ENCODE data around the gene ACIN1.

Gene ACIN1

DNA sequence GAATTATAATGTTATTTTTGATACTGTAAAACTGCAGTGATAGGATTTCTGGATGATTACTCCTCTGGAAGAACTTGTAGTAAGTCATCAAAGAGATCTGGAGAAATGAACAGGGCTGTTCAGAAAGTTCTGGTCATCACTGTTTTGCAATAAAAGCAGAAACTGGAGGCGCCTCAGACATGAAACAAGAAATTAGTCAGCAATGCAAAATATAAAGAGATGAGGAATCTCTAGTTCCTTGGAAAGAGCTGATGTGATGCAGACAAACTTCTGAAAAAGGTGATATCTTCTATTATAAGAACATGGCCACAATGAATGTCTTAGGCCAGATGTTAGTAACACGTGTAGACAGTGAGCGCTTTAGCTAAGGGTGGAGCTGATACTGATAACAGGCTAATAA, 9.5 kb downstream of the ACIN1 start:
- no peak for DNase-seq (ENCODE audit: low read depth in 4 of 4, low spot score in 1 of 4)

DNA sequence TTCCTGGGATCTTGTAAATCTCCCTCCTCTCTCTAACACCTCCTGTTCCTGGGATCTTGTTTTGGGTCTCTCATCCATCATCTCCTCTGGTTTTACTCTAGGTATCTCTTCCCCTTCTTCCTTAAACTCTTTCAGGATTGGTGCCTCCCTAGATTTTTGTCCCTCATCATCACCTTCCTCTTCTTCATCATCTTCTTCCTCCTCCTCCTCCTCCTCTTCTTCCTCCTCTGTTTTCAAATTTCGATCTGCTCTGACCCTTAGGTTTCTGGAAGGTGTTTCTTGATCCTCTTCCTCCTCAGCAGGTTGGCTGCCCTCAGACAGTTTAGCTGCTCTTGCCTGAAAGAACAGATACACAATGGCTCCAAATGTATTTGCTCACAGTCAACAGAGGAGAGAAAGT, 14.5 kb downstream of the ACIN1 start:
- no peak for DNase-seq (ENCODE audit: low read depth in 4 of 4, low spot score in 1 of 4)

DNA sequence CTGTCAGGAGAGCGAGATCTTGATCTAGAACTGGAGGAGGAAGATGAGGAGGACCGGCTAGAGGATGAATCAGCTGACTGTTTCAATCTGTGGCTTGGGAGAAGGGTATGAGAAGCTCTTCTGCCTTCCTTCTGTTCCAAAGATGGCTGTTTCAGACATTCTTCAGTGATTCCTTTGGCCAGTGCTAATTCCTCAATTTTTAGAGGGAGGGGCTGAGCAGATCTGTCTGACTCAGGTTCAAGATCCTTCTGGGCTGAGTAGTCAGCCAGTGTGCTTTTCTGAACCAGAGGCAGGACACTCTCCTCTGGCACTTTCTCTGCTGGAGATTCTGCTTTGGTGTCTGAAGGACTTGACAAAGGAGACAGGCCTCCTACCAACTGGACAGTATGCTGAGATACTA, 15.2 kb downstream of the ACIN1 start:
- DNase-seq (ENCODE audit: low read depth in 4 of 4, low spot score in 1 of 4): no peak

- DNase-seq (ENCODE audit: low read depth in 4 of 4, low spot score in 1 of 4): no peak
These were observed 16.2 kb downstream of the ACIN1 start for GRCh38 chr14:23078692-23079116.

GRCh38 chr14:23077962-23078361, 17.0 kb downstream of the ACIN1 start:
- no peak for DNase-seq (ENCODE audit: low read depth in 4 of 4, low spot score in 1 of 4)

- no peak for DNase-seq (ENCODE audit: low read depth in 4 of 4, low spot score in 1 of 4)
These were observed 18.0 kb downstream of the ACIN1 start for GRCh38 chr14:23076785-23077408.

GRCh38 chr14:23074906-23075305, 20.0 kb downstream of the ACIN1 start:
- no peak for DNase-seq (ENCODE audit: low read depth in 4 of 4, low spot score in 1 of 4)

DNA sequence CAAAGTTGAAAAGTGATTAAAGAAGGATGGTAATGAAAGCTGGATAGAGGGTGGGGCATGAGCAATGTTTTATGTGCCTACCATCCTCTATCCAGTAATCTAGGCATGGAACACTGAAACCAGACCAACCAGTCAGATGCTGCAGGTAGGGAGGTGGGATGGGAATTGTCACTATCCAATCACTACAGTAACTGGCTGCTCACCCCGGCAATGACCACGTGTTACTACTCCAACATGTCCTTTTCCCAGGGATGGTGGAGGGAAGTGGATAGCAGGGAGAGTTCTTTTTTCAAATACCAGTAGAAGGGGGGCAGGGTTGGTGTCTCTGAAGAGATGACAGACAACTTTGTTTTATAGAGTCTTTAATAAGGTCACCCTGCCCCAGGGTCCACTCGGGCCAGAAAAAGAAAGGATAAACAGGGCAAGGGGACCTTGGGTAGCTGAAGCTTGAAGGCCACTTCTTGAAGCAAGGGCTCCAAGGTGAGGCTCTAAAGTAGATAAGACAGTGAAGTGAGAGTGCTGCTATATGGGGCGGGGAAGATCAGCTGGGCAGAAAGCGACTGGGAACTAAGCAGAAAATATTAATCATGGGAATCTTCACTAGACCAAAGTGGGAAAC, 22.9 kb downstream of the ACIN1 start:
- DNase-seq (ENCODE audit: low read depth in 4 of 4, low spot score in 1 of 4): no peak

- DNase-seq (ENCODE audit: low read depth in 4 of 4, low spot score in 1 of 4): peak; percentile 43 to 72 (median 58)
These were observed 23.6 kb downstream of the ACIN1 start for GRCh38 chr14:23071244-23071920.

- no peak for DNase-seq (ENCODE audit: low read depth in 4 of 4, low spot score in 1 of 4)
These were observed 24.4 kb downstream of the ACIN1 start for GRCh38 chr14:23070262-23071129.

GRCh38 chr14:23069413-23069806, 25.5 kb downstream of the ACIN1 start:
- DNase-seq (ENCODE audit: low read depth in 4 of 4, low spot score in 1 of 4): no peak

DNA sequence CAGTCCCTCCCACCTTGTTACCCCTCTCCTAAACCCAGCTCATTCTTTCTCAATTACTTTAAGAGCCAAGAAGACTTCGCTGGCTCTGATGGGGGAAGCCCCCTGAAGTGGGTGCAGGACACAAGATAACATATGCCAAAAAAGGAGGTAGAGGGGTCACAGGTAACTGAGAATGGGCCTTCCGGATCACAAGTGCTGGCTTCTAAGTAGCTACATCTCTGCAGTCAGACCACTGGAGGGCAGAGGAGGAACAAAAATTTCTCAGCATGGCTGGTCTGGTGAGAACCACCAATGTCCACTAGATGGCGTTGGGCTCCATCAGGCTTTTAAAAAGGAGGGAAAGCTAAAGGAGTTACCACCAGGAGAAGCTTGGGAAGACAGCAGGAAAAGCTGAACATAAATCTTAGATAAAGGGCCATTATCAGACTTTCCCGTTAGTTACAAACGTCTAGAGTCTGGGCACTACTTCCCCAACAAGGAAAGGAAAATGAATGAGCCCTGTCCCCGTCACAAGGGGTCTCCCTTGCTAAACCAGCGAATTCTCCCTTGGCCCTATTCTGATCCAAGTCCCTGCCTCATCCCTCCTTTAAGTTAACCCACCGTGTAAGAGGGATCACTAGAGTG, 26.0 kb downstream of the ACIN1 start:
- peak; percentile 44 to 55 (median 50) for DNase-seq (ENCODE audit: low read depth in 4 of 4, low spot score in 1 of 4)

GRCh38 chr14:23067847-23068788, 26.8 kb downstream of the ACIN1 start:
- no peak for DNase-seq (ENCODE audit: low read depth in 4 of 4, low spot score in 1 of 4)

DNA sequence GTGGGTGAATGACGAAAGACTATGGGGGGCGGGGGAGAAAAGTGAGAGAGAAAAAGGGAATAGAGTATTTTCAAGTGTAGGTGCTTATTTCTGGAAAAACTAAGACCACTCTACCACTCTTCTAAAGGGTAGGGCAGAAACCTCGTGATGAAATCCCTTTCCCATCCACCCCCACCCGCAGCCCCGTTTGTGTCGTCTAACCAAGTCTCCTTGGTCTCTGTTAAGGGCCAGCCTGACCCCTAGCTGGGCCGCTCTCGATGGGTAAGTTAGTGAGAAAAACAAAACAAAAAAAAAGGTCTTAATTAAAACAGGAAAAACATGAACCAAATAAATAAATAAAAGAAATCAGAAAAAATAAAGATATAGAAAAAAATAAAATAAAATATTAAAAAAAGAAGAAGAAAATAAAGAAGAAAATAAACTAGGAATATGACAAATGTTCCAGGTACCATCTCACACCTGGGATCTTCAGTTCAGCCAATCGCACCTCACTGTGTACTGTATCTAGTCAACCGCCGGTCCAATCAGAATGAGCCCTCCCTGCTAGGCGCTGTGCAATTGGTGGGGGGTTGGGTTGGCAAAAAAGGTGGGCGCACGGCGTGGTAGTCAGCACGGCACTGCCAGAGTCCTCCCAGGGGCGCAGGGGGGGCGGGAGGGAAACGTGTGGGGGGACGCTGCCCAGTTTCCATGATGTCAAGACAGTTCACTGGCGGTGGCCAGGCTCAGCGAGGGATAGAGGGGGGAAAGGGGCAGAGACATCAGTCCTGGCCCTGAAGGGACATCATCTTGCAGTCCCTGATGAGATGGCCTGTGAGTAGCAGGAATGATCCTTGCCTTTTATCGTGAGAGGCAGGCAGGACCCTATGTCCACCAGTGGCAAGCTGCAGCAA, 27.8 kb downstream of the ACIN1 start:
- DNase-seq (ENCODE audit: low read depth in 4 of 4, low spot score in 1 of 4): no peak

DNA sequence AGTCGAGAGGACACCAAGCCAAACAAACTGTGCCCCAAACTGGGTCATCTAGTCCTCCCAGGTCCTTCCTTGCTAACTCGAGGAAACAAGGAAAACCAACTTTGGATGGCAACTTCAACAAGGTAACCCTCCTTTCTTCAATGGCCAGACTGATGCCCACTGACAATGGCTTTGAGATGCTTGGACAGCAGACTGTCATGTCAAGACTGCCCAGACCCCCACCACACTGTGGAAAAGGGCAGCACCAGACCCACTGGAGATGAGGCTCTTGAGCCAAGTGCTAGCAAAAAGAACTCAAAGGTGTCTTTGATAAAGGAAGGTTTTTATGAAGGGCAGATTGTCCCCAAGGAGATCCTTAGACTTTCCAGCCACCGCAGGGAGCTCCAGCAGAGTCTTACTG, 28.6 kb downstream of the ACIN1 start:
- DNase-seq (ENCODE audit: low read depth in 4 of 4, low spot score in 1 of 4): no peak

DNA sequence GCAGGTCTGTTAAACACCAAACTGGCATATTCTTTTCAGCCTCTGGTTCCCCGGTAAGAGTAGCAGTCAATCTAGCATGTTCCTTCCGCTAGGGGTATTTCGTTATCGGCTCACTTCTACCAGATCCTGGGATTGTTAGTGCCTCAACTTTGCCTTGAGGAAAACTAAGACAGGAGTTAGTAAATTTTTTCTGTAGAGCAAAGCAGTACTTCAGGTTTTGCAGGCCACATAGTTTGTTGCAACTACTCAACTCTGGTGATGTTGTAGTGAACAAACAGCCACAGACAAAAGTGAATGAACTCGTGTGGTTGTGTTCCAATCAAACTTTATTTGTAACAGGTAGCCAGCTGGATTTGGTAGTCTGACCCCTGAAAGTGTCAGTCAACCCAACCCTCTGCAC, 31.3 kb downstream of the ACIN1 start:
- no peak for DNase-seq (ENCODE audit: low read depth in 4 of 4, low spot score in 1 of 4)

DNA sequence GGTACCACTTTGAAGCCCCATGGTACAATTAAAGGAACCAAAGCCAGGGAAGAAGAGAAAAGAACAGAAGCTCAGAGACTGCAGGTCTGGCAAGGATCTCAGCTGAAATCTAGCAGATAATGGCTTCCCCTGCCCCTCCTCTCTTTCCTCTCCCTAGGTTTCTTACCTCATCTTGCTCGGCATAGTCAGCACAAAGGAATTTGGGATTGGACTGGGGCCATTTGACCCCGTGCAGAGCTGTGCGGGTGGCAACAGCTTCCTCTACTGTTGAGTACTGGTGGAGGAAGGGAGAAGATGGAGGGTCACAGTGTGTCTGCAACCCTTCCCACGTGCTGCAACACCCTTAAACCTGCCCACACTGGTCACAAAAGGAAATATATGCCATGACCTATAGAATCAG, 32.9 kb downstream of the ACIN1 start:
- no peak for DNase-seq (ENCODE audit: low read depth in 4 of 4, low spot score in 1 of 4)

GRCh38 chr14:23060536-23061260, 34.2 kb downstream of the ACIN1 start:
- no peak for DNase-seq (ENCODE audit: low read depth in 4 of 4, low spot score in 1 of 4)

Data from stimulated activated CD4-positive, alpha-beta T cell treated with anti-CD3 and anti-CD28 coated beads, Interleukin-1b, Interleukin-23, amount 100 ng/mL, for 24 hours (primary cell).